Body of pancreas (tissue), 4 donors: Measurements from ENCODE around the gene PHF23. TPM values are rescaled to one million over a fixed set of nuclear protein-coding genes. Genes with fewer than 3 reads are reported as not detected.

Source experiments
- ATAC-seq: fragments of 150-250 bp; one replicate; pipeline ENCODE4 v1.9.1; 2016
- DNase-seq, 4 donors: peaks; one replicate each; pipeline ENCODE4 v3.0.0-alpha.2; 2019
- H3K27ac ChIP-seq, 4 donors: fragments of 200-600 bp; sonication (generic); 1 replicate in 3 of 4; 2 replicates in 1 of 4; pipeline versions ENCODE4 v1.5.1 to v1.6.1; 2016 to 2019; ENCODE audit warnings: mild to moderate bottlenecking in 1 of 4, mixed read lengths in 1 of 4, moderate library complexity in 1 of 4
- H3K27me3 ChIP-seq, 2 donors: fragments of 200-600 bp; sonication (generic); one replicate each; pipeline ENCODE4 v1.6.0; 2016; ENCODE audit warnings: mild to moderate bottlenecking in 1 of 2
- H3K36me3 ChIP-seq, 2 donors: fragments of 200-600 bp; sonication (generic); replicated peaks in 1 of 2; 2 replicates each; pipeline ENCODE4 v1.5.1; 2016; ENCODE audit warnings: low read depth in 2 of 2; ENCODE audit not compliant: insufficient read depth in 1 of 2
- H3K4me1 ChIP-seq: fragments of 200-600 bp; sonication (generic); one replicate; pipeline ENCODE4 v1.6.0; 2016
- H3K4me3 ChIP-seq, 2 donors: fragments of 200-600 bp; sonication (generic); 1 replicate in 1 of 2; 2 replicates in 1 of 2; pipeline ENCODE4 v1.5.1; 2016 to 2019
- H3K9me3 ChIP-seq, 3 donors: fragments of 200-600 bp; sonication (generic); 1 replicate in 2 of 3; 2 replicates in 1 of 3; pipeline ENCODE4 v1.5.1; 2016
- CTCF ChIP-seq, 7 experiments: fragments of 450-650 bp in 4 of 7; fragments of 200-600 bp in 3 of 7; sonication (generic) in 3 of 7; IDR thresholded peaks; one replicate each; pipeline ENCODE4 v1.5.1; 2016 to 2019; ENCODE audit warnings: antibody characterized with exemption in 7 of 7
- POLR2A ChIP-seq, 3 donors: fragments of 450-650 bp; IDR thresholded peaks; one replicate each; pipeline ENCODE4 v1.6.1; 2016; ENCODE audit warnings: antibody characterized with exemption in 3 of 3, mild to moderate bottlenecking in 2 of 3
- WGBS, 2 donors: methylation state at CpG; one replicate each; pipeline ENCODE4 v1.1.5; 2017; 5-methylcytosine and 5-hydroxymethylcytosine counted together
- intact Hi-C: fragments of 100-400 bp; cut with DNase I; formaldehyde crosslinking; loops from one replicate; pipeline ENCODE4 v1.15.1; 2023
- total RNA-seq, 2 donors: library from RNA; depleted of rRNA; stranded (reverse); fragments of >200 nt; gene quantifications; one replicate each; pipeline ENCODE4 v1.1.0, GENCODE V29; 2016

Gene PHF23
- total RNA-seq, 2 donors from 2014 or later: 11.9 to 15.8 TPM

DNA sequence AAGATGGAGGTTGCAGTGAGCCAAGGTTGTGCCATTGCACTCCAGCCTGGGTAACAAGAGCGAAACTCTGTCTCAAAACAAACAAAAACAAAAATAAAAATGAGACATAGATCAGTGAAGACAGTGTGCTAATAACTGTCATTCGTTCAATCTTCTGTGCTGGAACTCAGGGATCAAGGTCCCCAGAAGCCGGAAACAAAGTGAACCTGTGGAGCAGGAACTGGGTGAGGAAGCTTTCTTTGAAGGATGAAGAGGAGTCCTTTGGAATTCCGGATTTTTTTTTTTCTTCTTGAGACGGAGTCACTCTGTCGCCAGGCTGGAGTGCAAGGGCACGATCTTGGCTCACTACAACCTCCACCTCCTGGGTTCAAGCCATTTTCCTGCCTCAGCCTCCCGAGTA is 40.2 kb upstream of the PHF23 start:
- ATAC-seq (no peak), DNase-seq (no peak)
- Histone ChIP-seq H3K27me3 (no peaks in the 10 kb centered on the region), H3K9me3 (no peaks in the 10 kb centered on the region), H3K4me3 (no peak overlapping the region), H3K27ac (no peak overlapping the region), H3K4me1 (peaks cover 24% of the 10 kb centered on the region), H3K36me3 (no peaks in the 10 kb centered on the region)
- TF ChIP-seq POLR2A (IDR thresholded peaks at IDR 0.05) (no peak), CTCF (IDR thresholded peaks at IDR 0.05) (no peak)
- intact Hi-C loops: no loop called here
- WGBS, 2 donors: 81 to 85% methylated on average over 8 of the region's 8 CpGs

DNA sequence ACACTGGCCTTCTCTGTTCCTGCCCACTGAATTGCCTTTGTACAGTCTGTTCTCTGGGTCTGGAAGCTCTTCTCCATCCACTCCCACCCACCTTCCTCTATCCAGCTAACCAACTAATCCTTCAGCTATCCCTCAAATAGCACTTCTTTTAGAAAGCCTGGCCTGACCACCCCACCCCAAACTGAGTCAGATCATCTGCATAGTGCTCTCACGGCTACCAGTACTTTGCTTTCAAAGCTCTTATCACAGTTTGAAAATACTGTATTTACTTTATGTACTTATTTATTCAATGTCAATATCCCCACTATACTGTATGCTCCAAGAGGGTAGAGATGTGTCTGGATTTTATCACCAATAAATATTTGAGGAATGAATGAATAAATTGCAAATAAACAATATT is 27.5 kb upstream of the PHF23 start:
- 15 to 39% methylated on average over 1 of the region's 1 CpG for WGBS, 2 donors
- Histone ChIP-seq H3K27ac (no peak overlapping the region), H3K27me3 (no peaks in the 10 kb centered on the region), H3K36me3 (no peaks in the 10 kb centered on the region), H3K9me3 (no peaks in the 10 kb centered on the region), H3K4me1 (peaks cover 11% of the 10 kb centered on the region), H3K4me3 (no peak overlapping the region)
- intact Hi-C loops: no loop called here
- no peak for TF ChIP-seq CTCF (IDR thresholded peaks at IDR 0.05)
- no peak for TF ChIP-seq POLR2A (IDR thresholded peaks at IDR 0.05)
- DNase-seq (no peak), ATAC-seq (no peak)

DNA sequence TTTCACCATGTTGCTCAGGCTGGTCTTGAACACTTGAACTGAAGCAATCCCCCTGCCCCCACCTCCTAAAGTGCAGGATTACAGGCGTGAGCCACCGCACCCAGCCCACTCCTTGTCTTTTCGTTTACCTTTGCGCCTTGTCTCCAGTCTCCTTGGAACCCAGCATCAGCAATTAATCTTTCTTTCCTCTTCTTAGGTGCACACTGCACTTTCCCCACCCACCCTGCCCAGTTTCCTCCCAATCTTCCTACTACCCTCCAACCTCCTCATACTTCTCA is 24.5 kb upstream of the PHF23 start:
- Histone ChIP-seq H3K36me3 (no peaks in the 10 kb centered on the region), H3K27me3 (no peaks in the 10 kb centered on the region), H3K4me3 (no peak overlapping the region), H3K9me3 (no peaks in the 10 kb centered on the region), H3K4me1 (peaks cover 33% of the 10 kb centered on the region), H3K27ac (peak overlapping the region; percentile 89 to 100 (median 97))
- intact Hi-C loops: no loop called here
- WGBS, 2 donors: 53 to 60% methylated on average over 4 of the region's 4 CpGs
- TF ChIP-seq CTCF (IDR thresholded peaks at IDR 0.05) (no peak), POLR2A (IDR thresholded peaks at IDR 0.05) (no peak)
- ATAC-seq (no peak), DNase-seq (no peak)

GRCh38 chr17:7262935-7263800 is 23.9 kb upstream of the PHF23 start:
- WGBS, 2 donors: 8 to 10% methylated on average over 26 of the region's 26 CpGs
- intact Hi-C loops: no loop called here
- ATAC-seq (peak; percentile 3), DNase-seq (peak; percentile 68 to 78 (median 70))
- Histone ChIP-seq H3K9me3 (no peaks in the 10 kb centered on the region), H3K27ac (peak overlapping the region; percentile 89 to 100 (median 97)), H3K4me1 (peaks cover 39% of the 10 kb centered on the region), H3K4me3 (peak overlapping the region; percentile 39 to 44), H3K27me3 (no peaks in the 10 kb centered on the region), H3K36me3 (no peaks in the 10 kb centered on the region)
- TF ChIP-seq CTCF (IDR thresholded peaks at IDR 0.05): no peak
- TF ChIP-seq POLR2A (IDR thresholded peaks at IDR 0.05): no peak
